DOHH2 (cell line): ENCODE results near the gene CPNE1.

Experiments
- CTCF ChIP-seq: fragments of 200-600 bp; sonication (generic); IDR thresholded peaks from one replicate; pipeline ENCODE4 v1.5.1; 2014; ENCODE audit warnings: antibody characterized with exemption, mild to moderate bottlenecking, low read depth, low read length; ENCODE audit not compliant: poor library complexity, severe bottlenecking
- EZH2phosphoT487 ChIP-seq: fragments of 200-600 bp; sonication (generic); IDR thresholded peaks from 2 replicates; pipeline ENCODE4 v1.6.1; 2017; ENCODE audit warnings: borderline replicate concordance, mild to moderate bottlenecking, antibody characterized with exemption, low read length, moderate library complexity, mixed read lengths

GRCh38 chr20:35603695-35604448, 60.8 kb downstream of the CPNE1 start:
- TF ChIP-seq CTCF (no peak), EZH2phosphoT487 (no peak)
